Fibroblast of peridontal ligament (primary cell): Measurements from ENCODE around the gene GABARAPL2.

ENCODE experiments used
- DNase-seq: peaks from one replicate; pipeline ENCODE4 v3.0.0-alpha.2; 2010; ENCODE audit errors: extremely low read depth

GABARAPL2 gene

DNA sequence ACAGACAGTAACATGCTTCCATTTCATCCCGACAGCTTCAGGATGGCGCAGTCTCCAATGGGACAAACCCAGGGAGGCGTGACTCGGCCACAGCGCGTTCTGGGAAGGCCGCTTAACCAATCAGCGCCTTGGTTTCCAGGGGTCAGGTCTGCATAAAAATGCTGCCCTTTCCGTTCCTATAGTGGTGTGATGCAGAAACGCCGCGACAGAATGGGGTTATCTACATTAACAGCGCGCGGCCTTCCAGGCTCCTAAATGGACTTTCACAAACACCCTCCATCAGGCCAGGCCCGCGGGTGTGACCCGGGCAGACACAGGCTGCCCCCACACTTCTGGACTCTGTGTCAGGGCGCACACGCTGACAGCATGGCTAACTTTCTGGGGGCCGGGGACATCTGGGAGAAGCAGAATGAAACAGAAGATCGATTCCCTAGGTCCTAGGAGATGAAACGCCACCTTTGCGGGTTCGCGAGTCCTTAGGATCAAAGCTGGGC lies 10.9 kb upstream of the GABARAPL2 start:
- DNase-seq: peak; percentile 89

DNA sequence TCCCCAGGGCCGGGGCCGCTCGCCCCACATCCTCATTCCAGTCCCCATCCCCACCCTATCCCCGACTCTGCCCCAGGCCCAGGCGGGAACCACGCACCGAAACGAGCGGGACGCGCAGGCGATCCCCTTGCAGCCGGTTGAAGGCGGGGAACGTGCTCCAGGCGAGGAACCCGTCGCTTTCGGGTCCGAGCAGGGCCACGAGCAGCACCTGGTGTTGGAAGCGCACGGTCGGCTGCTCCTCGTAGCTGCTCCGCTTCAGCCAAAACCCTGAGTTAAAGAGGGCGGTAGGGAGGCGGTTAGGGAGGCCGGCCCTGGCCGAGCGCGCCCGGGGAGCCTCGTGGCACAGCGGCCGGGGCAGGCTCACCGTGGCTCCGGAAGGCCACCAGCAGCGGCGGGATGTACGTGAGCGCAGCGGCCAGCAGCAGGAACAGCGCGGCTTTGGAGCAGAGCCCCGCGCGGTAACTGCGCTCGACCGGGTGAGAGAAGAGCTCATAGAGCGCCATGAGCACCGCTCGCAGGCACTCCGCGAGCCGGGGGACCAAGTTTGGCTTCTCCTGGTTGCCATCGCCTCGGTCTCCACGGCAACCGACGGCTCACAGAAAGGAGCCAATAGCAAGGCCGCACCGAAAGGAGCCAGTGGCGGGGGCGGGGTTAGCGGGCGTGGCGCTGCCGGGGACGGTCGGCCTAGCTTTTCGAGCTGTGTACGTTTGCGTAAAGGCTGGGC lies 10.3 kb upstream of the GABARAPL2 start, which contains the start of gene TMEM231:
Gene TMEM231, minus strand, starts transcription at position 546 of the 724 bp plus-strand sequence. Its CDS starts 43 bp downstream, at position 503.
- peak; percentile 89 for DNase-seq

DNA sequence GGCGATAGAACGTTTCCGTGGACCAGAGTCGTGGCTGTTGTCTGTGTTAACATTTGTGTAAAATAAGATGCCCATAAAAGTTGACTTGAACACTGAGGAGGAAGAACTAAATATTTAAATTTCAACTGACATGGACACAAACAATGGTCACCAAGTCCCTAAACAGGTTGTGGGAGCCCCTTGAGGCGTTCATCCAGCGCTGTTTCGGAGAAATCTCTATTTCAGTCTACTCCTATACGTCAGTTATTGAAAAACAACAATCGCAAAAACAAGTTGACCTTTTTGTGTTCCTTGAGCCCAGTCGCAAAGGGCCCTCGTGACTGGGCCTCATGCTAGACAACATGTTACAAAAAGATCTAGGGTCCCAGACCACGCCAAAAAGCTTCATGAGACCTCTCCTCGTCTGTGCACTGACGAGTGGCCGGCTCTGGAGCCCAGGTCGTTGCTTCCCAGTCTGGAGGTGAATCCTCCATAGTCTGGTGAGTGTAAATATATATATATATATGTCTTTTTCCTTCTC lies 9.7 kb upstream of the GABARAPL2 start:
- DNase-seq: no peak

DNA sequence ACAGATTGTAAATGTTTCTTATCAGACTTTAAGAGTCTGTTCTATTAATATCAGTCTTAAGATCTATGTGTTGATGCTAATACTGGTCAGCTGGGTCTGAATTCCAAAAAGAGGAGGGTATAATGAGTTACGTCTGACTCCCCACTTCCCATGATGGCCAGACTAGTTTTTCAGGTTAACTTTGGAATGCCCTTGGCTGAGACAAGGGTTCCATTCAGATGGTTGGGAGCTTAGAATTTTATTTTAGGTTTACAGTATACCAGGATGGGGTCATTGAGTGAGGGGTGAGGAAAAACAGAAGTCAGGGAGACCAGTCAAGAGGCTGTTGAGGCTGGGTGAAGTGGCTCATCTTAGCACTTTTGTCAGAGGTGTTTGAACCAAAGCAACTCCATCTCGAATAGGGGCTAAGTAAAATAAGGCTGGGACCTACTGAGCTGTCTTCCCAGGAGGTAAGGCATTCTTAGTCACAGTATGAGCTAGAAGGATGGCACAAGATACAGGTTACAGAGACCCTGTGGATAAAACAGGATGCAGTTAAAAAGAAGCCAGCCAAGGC lies 7.3 kb upstream of the GABARAPL2 start:
- DNase-seq: no peak

DNA sequence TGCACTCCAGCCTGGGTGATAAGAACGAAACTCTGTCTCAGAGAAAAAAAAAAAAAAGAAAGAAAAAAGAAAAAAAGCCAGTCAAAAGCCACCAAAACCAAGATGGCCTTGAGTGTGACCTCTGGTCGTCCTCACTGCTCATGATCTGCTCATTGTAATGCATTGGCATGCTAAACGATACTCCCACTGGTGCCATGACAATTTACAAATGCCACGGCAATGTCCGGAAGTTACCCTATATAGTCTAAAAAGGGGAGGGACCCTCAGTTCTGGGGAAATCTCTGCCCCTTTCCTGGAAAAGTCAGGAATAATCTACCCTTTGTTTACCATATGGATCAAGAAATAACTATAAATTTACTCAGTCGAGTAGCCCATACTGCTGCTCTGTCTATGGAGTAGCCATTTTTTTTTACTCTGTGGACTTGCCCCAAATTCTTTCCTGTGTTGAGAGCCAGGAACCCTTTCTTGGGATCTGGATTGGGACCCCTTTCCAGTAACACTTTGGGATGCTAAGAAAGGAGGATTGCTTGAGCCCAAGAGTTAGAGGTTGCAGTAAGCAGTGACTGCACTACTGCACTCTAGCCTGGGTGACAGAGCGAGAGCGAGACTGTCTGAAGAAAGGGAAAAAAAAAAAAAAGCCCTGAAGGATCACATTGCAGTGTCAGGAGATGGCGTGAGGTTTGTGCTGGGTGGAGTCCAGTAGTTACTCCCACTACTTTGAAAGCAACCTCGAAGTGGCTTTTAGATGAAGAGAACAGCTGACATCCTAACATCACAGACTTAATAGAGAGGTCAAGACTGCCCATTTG lies 6.4 kb upstream of the GABARAPL2 start:
- DNase-seq: peak; percentile 78

DNA sequence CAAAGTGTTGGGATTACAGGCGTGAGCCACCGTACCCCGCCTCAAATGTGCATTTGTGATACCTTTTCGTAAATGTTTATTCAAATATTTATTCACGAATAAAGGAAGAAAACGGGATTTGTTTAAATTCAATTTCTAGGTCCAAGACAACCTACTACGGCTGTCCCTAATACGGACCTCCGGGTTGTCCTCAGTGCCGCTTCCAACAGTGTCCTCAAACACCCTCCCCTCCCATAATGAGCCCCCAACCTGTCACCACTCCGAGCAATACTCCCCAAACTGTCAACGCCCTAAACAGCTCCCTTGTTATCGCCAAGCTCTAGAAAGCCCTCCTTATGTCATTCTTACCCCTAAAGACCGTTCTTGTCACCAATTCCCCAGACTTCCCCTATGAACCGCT lies 539 bp upstream of the GABARAPL2 start:
- DNase-seq: no peak

DNA sequence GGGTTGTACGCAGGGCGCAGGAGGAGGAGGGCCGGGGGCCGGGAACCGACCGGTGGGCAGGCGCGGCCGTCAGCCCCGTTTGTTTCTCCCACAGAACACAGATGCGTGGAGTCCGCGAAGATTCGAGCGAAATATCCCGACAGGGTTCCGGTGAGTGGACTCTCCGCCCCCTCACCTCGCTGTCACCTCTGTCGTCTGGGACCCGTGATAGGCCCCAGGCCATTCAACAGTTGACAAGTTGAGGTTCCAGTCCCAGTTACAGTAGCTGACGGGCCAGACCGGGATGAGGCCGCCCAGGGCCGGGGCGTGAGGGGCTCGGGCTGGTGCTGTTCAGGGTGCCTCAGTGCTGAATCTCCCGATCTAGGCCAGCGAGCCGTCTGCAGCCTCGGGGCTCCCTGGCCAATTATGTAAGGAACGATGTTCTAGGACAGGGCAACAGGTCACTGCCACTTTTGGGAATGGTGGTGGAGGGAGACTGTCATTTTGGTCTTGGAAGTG lies 628 bp downstream of the GABARAPL2 start:
- no peak for DNase-seq

DNA sequence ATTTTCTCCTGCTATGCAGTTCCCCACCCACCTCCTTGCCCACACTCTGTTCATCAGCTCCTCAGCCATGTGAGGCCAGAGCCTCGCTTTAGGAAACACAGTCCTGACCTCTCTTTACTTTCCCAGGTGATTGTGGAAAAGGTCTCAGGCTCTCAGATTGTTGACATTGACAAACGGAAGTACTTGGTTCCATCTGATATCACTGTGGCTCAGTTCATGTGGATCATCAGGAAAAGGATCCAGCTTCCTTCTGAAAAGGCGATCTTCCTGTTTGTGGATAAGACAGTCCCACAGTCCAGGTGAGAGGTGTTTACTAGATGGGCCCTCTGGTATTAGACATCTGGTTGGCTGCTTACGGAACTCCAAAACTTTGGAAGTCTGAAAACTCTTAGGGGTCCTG lies 1.7 kb downstream of the GABARAPL2 start:
- no peak for DNase-seq

DNA sequence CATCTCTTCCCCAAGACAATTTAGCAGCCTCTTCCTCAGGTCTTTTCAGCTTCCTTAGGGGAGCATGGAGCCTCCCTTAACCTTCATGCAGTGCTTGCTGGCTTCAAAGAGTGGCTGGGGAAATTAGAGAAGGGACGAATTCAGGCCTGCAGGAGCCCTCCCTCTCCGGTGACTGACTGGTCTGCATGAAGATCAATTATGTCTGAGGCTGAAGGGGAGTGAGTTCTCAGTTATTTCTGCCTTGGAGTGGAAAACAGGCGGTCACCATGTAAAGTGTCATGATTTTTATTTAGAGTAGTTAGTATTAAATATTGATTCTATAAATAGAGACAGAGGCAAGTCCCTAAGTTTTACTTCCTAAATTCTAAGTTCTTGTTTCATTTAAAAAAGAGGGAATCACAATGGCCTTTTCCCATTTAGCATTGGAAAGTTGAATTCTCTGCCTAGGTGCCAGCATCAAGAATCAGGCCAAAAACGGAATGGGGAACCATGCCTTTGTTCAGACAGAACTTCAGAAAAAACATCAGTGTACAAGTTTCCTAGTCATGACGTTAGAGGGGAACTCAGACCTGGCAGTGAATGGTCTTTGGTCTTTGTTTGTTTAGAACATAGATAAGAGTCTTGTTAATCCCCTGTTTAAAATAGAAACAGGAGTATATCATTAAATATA lies 4.4 kb downstream of the GABARAPL2 start:
- DNase-seq: no peak

DNA sequence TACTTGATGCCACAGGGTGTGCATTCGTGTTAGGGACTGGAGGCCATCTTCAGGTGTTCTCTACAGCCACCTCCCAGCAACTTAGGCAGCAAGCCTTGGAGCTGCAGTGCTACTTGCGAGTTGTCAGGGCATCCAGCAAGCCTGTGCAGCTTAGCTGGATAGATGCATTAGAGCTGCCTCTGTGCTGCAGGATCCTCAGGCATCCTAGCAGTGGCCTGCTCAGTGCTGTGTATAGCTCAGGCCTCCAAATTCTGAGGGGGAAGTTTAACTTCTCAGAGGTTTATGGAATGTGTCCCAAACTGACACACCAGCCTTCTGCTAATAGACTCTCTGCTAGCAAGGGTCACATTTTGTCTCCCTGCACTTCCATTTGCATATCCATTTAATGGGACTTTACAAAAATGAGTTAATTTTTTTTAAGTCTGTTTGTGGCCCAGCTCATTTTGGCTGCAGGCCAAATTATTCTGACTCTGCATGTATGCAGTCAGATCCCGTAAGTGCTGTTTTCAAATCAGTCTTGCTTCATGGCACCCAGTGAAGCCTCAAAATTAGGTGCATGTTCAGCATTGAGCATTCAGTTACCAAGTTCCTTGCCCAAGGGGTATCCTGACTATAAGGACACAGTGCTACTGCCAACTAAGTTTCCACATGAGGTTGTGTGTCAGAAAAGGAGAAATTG lies 6.8 kb downstream of the GABARAPL2 start:
- no peak for DNase-seq

DNA sequence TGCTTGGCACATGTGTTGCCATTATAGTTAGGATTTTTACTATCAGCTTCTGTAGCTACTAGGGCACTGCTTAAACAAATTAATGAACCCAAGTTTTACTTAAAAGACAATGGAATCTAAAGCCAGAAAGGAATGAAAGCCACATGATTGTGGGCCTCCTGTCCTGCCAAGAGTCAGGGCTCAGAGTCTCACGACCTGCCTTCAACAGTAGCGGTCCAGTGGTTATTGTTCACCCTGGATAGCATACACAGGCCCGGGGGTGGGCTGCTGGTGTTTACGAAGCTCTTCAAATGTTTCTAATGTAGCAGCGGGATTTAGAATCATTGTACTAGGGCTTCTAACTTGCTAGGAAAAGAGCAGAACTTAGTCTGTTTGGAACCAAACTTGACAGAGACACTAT lies 7.8 kb downstream of the GABARAPL2 start:
- DNase-seq: no peak

DNA sequence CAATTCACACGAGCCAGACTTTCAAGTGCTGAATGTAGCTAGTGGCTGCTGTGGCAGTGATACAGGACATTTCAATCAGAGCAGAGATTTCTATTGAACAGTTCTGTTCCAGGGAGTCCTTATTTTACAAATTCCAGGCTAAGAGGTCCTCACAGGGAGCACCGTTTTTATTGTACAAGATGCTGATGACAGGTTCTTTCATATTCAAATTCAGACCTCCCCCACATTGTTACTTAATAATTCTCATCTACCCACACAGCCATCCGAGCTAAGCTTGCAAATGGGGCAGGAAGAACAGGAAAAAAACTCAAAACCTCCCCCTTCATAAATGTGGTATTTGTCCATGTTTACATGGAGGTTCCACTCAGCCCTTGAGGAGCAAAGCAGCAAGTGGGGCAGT lies 9.8 kb downstream of the GABARAPL2 start:
- no peak for DNase-seq

DNA sequence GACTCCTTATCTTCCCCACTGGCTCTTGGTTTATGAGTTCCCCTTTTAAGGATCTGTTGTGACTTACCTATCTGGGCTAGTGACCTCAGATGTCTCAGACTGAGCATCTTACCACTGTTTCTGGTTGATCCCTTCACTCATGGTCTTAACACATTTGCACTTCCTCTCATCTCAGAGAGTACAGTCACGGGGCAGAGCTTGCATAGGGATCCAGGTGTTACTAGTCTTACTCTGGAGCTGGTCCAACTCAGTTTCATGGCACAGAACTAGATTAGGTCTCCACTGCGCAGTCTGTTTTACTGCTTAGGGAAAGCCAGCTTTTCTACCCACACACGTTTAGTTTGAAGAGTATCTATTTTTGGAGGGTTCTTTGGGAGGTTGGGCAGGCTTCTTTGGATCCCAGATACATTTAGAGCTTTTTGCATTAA lies 10.2 kb downstream of the GABARAPL2 start:
- no peak for DNase-seq

DNA sequence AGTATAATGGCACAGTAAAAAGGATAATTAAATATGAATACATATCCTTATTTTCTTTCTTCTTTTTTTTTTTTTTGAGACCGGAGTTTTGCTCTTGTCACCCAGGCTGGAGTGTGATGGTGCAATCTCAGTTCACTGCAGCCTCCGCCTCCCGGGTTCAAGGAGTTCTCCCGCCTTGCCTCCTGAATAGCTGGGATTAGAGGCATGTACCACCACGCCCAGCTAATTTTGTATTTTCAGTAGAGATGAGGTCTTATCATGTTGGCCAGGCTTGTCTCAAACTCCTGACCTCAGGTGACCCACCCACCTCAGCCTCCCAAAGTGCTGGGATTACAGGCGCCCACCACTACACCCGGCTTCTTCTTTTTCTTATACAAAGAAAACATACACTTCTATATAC lies 12.0 kb downstream of the GABARAPL2 start:
- DNase-seq: no peak

DNA sequence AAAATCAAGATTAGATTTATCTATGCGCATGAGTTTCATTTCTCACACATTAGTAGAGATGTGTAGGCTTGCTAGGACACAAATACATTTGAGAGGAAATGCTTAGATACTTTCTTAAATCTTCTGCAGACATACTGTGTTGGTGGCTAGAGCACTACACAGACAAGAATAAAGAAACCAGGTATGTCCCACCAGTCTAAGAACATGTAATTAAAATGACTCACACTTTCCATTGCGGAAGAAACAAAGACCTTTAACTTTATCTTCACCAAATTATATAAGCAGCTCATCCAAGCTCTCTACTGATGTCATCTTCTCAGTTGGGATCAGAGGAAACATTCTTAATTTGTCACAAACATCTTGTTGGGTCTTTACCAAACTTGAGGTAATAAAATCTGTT lies 12.5 kb downstream of the GABARAPL2 start:
- no peak for DNase-seq

DNA sequence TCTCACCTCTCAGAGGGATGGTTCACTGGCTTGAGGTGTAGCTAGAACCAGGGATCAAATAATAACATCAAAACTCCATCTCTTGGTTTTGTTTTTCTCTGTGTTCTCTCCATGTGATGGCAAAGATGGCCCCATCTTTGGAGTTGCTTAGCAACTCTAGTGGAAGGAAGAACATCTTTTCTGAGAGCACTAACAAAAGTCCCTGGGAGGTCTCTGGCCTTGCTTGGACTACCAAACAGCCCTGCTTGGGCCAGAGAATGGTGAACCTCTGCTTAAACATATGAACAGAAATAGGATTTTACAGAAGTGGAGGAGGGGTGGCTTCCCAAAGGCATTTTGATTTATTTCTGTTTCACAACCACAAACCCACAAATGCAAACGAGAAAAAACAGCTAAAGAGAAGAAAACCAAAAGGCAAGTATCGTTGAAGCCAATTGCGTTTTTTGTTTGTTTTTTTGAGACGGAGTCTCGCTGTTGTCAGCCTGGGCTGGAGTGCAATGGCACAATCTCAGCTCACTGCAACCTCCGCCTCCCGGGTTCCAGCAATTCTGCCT lies 13.2 kb downstream of the GABARAPL2 start:
- peak; percentile 41 for DNase-seq

DNA sequence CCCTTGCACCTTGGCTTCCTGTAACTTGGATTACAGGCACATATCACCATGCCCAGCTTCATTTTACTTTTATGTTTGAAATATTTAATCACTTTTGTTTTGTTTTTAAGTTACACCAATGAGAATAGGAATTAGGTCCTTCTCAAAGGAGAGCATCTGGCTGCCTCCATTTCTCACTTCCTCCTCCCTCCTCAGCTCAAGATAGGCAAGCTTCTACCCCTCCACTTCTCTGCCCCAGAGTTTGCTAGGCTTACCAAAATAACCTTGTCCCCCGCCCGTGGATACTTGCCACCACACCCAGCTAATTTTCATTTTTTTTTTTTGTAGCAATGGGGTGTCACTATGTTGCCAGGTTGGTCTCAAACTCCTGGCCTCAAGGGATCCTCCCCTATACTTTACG lies 17.9 kb downstream of the GABARAPL2 start:
- DNase-seq: no peak

DNA sequence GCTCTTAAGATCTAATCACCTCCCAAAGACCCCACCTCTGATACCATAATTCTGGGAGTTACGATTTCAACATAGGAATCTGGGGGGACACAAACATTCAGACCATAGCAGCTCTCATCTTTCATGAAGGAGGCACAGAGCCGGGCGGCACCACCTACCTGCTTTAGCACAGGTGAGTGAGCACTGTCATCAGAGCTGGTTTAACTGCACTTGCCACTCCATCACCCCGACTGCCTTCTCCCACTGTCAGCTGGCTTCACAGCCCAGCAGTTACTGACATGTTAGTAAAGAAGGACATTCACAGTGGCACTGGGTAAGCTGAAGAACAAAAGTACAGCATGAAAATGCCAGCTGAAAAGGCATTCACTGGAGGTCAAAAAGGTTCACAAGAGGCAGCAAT lies 22.5 kb downstream of the GABARAPL2 start:
- DNase-seq: no peak

DNA sequence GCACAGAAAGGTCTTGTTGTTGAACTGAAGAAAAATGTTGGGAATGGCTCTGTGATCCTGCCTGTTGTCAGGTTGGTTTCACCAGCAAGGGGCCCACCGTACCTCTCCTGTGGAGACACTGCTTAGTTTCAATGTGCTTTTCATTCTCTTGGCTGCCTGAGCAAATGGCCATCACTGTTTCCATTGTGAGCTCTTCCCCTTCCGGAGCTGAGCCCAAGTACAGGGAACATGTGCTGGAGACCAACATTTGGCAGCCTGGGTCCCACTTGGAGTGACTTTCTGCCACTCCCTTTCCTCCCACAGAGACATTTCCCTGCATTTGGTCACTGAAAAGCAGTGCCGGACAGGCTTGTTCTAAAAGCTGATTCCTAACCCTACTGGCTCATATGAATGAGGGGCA lies 23.1 kb downstream of the GABARAPL2 start:
- DNase-seq: no peak

DNA sequence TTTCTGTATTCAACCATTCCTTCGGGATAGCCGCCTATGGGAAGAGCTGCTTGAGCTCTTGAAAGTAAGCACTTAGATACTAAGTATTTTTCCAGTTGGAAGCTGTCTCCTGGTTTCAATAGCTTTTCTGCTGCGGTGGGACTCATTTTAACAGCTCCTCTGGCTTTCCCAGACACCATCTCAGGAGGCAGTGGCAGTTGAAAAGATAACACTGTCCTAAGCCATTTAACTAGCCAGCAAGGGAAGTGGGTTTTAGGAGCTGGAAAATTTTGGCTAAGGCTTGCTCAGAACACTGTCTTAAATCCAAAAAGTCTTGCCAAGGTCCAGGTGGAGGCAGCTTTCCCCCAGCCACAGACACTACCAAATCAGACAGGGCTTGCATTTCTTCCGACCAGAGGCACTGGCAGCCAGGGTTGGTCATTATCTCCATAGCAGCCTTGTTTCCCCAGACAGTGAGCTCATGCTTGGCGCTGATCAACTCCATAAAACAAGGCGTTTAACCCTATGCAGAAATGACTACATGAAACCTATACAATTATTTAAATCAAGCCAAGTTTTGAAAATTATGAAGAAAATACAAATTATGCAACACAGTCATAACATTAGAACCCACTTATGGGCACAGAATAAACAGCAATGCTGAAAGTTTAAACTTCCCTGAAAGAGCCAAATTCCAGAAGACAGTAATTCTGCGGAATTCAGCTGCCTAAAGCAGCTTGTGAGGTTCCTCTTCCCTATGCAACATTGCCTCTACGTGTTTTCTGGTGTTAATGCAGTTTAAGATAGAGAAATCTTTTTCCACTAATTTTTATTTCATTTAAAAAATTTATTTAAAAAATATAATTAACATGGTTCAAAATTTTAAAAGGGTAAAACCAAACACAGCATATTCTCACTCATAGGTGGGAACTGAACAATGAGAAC lies 25.0 kb downstream of the GABARAPL2 start:
- DNase-seq: peak; percentile 87
